ENCODE results near the gene KCNJ3.

Gene KCNJ3

DNA sequence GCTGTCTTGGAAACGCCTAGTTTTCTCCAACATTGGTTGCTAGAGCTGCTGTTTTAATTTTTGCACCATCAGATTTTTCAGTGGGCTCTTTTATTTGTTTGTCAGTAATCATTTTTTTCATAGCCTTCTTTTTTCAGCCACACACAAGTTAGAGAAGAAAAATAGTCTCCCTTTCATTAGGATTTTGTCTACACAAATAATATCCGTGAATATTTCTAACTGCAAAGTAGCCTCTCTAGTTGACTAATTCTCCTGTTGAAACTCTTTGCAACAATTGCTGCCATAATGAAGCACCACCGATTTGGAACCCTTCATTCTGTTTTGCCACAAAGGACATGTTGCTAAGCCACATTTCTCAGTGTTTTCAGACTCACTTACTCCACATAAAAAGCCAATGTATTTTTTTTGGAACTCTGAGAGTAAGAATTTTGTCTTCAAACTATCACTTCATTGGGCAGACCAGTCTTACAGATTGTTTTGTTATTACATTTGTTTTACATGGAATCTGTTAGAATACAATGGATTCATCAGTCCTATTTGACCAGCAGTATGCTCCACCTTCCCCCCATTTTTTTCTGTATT is 9.6 kb downstream of the KCNJ3 start:
- DNase-seq (ENCODE audit: low read depth in 4 of 4, low spot score in 1 of 4), result no peak

DNA sequence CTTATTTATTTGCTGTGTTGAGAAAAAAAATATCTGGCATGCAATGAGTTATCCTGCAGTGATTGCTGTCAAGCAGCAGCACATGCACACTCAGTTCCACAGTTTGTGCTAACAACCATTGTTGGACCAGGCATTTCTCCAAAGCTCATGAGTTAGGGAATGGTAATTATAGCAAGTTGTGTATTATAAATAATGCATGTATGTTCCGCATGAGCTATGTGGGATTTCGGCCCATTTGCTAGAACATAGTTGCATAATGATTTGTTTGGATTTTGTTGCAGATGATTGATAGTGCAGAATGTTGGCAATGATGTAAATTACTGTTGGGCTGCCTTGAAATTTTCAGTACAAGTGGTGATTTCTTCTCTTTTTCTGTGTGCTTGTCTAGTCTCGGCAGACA is 10.7 kb downstream of the KCNJ3 start:
- DNase-seq (ENCODE audit: low read depth in 4 of 4, low spot score in 1 of 4), result no peak

DNA sequence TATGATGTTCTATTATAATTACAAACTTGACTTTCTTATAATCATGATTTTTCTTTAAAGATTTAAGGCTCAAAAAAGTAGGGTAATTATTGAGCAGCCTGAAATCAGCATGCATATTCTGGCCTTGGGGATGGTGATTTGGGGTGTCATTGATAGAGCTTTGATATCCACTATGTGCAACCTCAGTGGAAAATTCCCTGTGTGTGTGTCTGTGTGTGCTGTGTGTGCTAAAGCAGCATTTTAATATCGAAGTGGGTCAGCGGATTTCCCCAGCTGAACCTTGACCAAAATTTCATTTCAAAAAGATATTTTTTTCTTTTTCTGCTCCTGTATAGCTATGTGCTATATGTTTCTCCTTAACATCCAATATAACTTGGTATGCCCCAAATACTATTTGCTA is 11.6 kb downstream of the KCNJ3 start:
- no peak for DNase-seq (ENCODE audit: low read depth in 4 of 4, low spot score in 1 of 4)

- DNase-seq (ENCODE audit: low read depth in 4 of 4, low spot score in 1 of 4), result no peak
Measured at GRCh38 chr2:154710685-154711084, 12.2 kb downstream of the KCNJ3 start.

- DNase-seq (ENCODE audit: low read depth in 4 of 4, low spot score in 1 of 4), result no peak
Measured at GRCh38 chr2:154713675-154714074, 15.2 kb downstream of the KCNJ3 start.

DNA sequence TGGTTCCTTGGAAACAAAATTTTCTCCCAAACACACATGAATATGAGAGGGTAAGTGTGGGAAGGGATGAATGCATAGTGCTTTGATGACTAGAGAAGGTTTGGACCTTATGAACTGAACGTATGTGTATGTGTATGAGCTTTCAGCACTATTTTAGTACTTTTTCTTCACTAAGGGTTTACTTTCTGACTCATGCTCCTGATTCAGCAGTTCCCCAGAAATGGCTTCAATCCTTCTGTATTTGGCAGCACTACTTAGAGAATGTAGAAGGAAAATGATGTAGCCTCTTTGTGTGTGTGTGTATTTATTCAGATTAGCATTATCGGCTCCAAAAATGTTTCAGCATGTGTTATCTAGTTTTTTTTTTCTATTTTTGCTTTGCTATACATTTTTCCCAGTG is 22.2 kb downstream of the KCNJ3 start:
- no peak for DNase-seq (ENCODE audit: low read depth in 4 of 4, low spot score in 1 of 4)

GRCh38 chr2:154724194-154724797 is 25.8 kb downstream of the KCNJ3 start:
- no peak for DNase-seq (ENCODE audit: low read depth in 4 of 4, low spot score in 1 of 4)

GRCh38 chr2:154740361-154740760 is 41.9 kb downstream of the KCNJ3 start:
- DNase-seq (ENCODE audit: low read depth in 4 of 4, low spot score in 1 of 4), result no peak

DNA sequence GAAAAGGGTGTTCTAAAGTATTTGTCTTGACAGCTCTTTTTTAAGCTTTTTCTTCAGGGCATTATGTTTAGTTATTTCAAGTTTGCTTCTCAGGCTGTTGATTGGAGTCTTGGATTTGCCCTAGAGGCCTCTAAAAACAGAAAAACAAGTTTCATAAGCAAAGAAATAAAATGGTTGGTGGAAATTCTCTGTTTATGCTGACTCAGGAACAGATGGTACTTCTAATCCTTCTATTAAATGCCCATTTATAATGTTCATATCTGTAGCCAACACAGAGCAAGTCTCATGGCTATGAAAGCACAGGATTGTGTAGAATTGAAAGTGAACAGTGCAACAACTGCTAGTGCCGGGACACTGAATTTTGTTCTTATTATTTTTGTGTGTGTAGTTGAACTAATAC is 60.4 kb downstream of the KCNJ3 start:
- DNase-seq (ENCODE audit: low read depth in 4 of 4, low spot score in 1 of 4), result no peak

DNA sequence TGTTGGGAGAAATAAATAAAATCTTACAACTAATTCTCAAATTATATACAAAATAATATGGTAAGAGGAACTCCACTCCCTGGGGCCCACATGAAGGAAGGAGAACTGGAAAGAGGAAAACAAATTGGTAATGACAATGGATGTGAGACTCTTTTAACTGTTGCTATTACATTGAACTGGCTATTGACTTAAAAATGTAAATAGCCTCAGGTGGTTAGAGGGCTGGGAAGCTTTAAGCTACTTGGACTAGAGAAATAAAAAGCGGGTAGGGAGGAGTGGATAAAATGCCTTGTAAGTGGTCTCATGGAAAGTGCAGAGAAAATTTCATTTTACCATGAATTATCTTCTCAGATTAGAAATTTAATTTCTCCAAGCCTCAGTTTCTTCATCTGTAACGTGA is 64.1 kb downstream of the KCNJ3 start:
- DNase-seq (ENCODE audit: low read depth in 4 of 4, low spot score in 1 of 4), result no peak

DNA sequence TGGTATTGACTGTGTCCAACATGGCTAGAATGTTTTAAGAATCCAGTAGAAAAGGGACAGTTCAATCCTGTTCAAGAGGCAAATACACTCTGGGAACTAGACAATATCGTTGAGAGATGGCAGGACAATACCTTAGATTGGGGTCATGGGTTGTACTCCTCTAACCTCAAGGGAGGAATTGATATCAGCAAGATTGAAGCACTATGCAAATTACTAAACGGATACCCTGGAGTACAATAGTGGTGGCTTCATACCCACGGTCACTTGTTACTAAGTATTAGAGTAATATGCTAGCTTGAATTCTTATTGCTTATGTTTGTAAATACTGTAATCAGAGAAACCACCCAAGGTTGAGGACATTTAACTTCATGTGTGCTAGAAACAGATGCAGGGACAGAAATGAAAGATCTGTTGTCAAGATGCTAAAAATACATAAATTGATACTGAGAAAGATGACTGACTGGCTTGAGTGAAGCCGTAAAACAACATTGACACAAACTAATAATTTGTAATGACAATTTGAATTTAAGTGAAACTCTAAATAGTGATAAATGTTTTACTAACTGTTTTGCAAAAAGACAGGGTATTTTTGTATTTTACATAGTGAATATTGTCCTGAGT is 73.3 kb downstream of the KCNJ3 start:
- no peak for DNase-seq (ENCODE audit: low read depth in 4 of 4, low spot score in 1 of 4)

DNA sequence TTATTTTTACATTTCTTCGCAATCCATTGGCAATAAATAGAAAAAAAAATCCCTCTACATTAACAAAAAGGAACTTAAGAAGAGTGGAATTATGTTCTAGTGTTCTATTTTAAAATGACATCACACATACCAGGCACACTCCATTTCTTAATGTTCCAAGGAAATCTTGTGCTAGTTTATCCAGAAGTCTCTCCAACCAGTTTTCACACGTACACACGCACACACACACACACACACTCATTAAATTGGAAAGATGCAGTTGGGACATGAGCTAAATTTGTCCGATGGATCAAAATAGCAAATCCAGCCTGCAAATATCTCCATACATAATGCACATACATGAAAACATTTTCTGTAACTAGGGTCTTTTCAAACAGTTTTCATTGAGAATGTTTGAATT is 78.3 kb downstream of the KCNJ3 start:
- DNase-seq (ENCODE audit: low read depth in 4 of 4, low spot score in 1 of 4), result no peak

DNA sequence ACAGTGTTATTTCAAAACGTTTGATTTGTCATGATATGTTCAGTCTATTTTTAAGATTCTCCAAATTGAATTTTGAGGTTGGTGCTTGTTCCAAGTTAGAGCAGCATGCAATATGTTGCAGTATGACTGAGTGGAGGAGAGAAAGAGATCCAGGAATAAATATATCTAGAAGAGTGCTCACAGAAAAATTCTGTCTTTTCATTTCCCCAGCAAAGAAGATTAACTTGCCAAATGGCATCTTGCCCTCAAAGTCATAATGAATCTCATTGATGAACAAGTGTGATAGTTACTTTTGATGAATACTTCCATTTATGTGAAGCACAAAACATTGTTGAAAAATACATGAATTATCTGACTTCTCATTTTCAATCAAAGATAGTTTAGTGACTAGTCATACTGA is 95.9 kb downstream of the KCNJ3 start:
- no peak for DNase-seq (ENCODE audit: low read depth in 4 of 4, low spot score in 1 of 4)

- no peak for DNase-seq (ENCODE audit: low read depth in 4 of 4, low spot score in 1 of 4)
Measured at GRCh38 chr2:154795651-154796050, 97.2 kb downstream of the KCNJ3 start.

GRCh38 chr2:154804451-154804850 is 106.0 kb downstream of the KCNJ3 start:
- DNase-seq (ENCODE audit: low read depth in 4 of 4, low spot score in 1 of 4), result no peak

GRCh38 chr2:154813636-154814035 is 115.1 kb downstream of the KCNJ3 start:
- DNase-seq (ENCODE audit: low read depth in 4 of 4, low spot score in 1 of 4), result no peak

DNA sequence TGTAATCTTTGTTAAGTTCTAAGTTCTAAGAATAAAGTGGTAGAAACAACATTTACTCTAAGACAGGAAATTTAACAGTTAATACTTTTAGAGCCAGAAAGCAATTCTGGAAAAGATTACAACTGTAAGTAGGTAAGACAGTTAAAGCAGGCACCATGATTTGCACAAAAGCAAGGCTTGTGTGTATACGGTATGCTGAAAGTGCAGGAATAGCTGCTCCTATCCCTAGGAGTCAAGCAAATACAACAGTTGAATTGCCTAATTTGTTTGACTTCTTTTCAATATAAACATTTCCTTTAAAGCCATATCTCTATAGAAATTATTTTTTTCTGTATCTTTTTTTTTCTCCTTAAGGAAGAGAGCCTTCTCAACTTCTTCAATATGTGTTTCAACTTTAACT is 116.4 kb downstream of the KCNJ3 start:
- no peak for DNase-seq (ENCODE audit: low read depth in 4 of 4, low spot score in 1 of 4)

DNA sequence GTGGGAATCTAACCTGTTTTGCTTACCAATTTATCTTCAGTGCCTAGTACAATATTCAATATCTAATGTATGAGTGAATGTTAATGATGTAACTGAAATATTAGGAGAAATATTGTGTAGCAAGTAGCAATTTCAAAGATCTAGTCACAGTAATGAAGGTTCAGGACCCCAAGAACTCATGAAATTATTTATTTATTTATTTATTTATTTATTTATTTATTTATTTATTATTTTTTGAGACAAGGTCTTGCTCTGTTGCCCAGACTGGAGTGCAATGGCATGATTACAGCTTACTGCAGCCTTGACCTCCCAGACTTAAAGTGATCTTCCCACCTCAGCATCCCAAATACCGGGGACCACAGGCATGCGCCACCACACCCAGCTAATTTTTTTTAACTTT is 126.9 kb downstream of the KCNJ3 start:
- DNase-seq (ENCODE audit: low read depth in 4 of 4, low spot score in 1 of 4), result no peak

- DNase-seq (ENCODE audit: low read depth in 4 of 4, low spot score in 1 of 4), result no peak
Measured at GRCh38 chr2:154826827-154827226, 128.3 kb downstream of the KCNJ3 start.

GRCh38 chr2:154827286-154827685 is 128.8 kb downstream of the KCNJ3 start:
- DNase-seq (ENCODE audit: low read depth in 4 of 4, low spot score in 1 of 4), result no peak

GRCh38 chr2:154832711-154833110 is 134.2 kb downstream of the KCNJ3 start:
- no peak for DNase-seq (ENCODE audit: low read depth in 4 of 4, low spot score in 1 of 4)

DNA sequence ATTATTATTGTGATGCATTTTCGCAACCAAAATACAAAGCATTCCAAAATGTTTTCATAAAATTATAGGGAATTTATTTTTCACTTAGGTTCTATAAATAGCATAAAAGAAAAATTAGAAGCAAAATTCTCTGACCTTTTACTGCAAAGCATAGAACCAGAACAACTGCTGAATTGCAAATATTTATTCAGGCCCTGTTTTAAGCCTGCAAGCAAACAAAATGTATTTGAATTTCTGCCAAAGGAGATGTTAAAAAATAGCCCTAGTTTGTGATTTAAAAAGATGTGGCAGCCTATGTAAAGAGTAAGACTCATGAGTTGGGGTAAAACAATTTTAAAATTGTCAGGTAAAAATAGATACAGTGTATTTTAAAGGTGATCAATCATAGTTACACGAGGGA is 138.1 kb downstream of the KCNJ3 start:
- no peak for DNase-seq (ENCODE audit: low read depth in 4 of 4, low spot score in 1 of 4)

DNA sequence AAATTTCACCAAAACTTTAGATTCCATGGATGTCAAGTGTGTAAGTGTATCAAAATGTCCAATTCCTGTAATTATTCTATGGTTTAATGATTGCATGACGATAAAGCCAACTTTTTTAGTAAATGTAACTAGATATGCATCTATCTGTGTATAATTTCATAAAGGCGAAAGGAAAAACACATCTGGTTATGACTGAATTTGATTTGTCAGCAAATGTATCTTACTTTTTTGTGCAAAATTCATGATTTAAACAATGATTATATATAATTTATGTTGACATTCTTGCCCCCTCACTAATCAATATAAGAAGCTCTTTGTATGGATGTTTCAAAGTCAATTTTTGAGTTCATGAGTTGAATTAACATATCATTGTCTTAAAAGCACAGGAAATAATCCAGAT is 138.5 kb downstream of the KCNJ3 start:
- DNase-seq (ENCODE audit: low read depth in 4 of 4, low spot score in 1 of 4), result no peak

All from stimulated activated CD4-positive, alpha-beta T cell treated with anti-CD3 and anti-CD28 coated beads, Interleukin-1b, Interleukin-23, amount 100 ng/mL, for 24 hours (primary cell).